ENCODE data around the gene ZNF467.

DNA sequence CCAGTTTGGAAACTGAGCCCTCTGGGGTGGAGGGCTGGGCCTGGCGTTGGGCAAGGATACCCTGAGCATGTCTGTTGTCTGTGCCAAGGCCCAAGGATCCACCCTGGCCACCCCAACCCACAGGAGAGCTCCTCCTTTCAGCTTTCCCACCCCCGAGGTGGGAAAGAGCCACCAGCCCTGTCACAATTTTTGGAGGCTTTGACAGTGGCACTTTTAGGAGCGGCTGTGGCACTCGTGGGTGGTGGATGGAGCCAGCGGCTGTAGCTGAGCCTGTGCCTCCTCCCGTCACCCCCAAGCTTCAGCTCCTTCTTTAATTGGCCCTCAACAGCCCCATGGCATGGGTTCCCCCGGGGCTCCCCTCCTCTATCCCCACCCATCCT lies 46.6 kb upstream of the ZNF467 start:
- no peak for TF ChIP-seq POLR2AphosphoS5 (IDR thresholded peaks at IDR 0.05)
- no peak for TF ChIP-seq POLR2A (IDR thresholded peaks at IDR 0.05)
- no peak for TF ChIP-seq CTCF (IDR thresholded peaks at IDR 0.05)
